Fibroblast of skin of scalp (primary cell): ENCODE results near the gene FBXO38. TPM values are rescaled to one million over a fixed set of nuclear protein-coding genes. Genes with fewer than 3 reads are reported as not detected.
A peak's percentile ranks its signal among the peaks of the same experiment; 100 is the strongest.

ENCODE experiments used
- DNase-seq: peaks from one replicate; pipeline ENCODE4 v3.0.0-alpha.2; 2013
- polyA plus RNA-seq, 2 experiments: library from polyadenylated mRNA; unstranded; fragments of 120-200 nt; gene quantifications; one replicate each; pipeline ENCODE4 v1.2.1, GENCODE V29; 2013; ENCODE audit not compliant: insufficient read length in 2 of 2

The FBXO38 gene
- 20.6 TPM for polyA plus RNA-seq (2013, experiment 1 of 2; ENCODE audit: insufficient read length)
- 23.4 TPM for polyA plus RNA-seq (2013, experiment 2 of 2; ENCODE audit: insufficient read length)

GRCh38 chr5:148383564-148384379 is at the start of gene FBXO38:
Gene FBXO38, plus strand, starts transcription at chr5:148383958. Its CDS starts 10,819 bp downstream, at chr5:148394777.
- DNase-seq, result peak; percentile 96

GRCh38 chr5:148335259-148335658 is 48.5 kb upstream of the FBXO38 start, which contains the start of gene SPINK9:
Gene SPINK9, plus strand, starts transcription at chr5:148335559. Its CDS starts 55 bp downstream, at chr5:148335614.
- DNase-seq, result no peak

- no peak for DNase-seq
These were observed 46.9 kb upstream of the FBXO38 start for GRCh38 chr5:148336704-148337435.

GRCh38 chr5:148342371-148343045 is 41.2 kb upstream of the FBXO38 start:
- DNase-seq, result no peak

GRCh38 chr5:148343046-148343407 is 40.7 kb upstream of the FBXO38 start:
- DNase-seq, result no peak

GRCh38 chr5:148343603-148344487 is 39.9 kb upstream of the FBXO38 start:
- DNase-seq, result no peak

GRCh38 chr5:148347706-148348105 is 36.1 kb upstream of the FBXO38 start:
- no peak for DNase-seq

GRCh38 chr5:148352696-148353095 is 31.1 kb upstream of the FBXO38 start:
- DNase-seq, result no peak

- no peak for DNase-seq
These were observed 30.1 kb upstream of the FBXO38 start for GRCh38 chr5:148353634-148354033.

GRCh38 chr5:148364343-148364742 is 19.4 kb upstream of the FBXO38 start:
- no peak for DNase-seq

GRCh38 chr5:148368299-148368698 is 15.5 kb upstream of the FBXO38 start:
- no peak for DNase-seq

- no peak for DNase-seq
These were observed 11.5 kb upstream of the FBXO38 start for GRCh38 chr5:148372166-148372725.

GRCh38 chr5:148372893-148373292 is 10.9 kb upstream of the FBXO38 start:
- peak; percentile 19 for DNase-seq

GRCh38 chr5:148374690-148375360 is 8.9 kb upstream of the FBXO38 start:
- peak; percentile 67 for DNase-seq

- DNase-seq, result no peak
These were observed 7.6 kb upstream of the FBXO38 start for GRCh38 chr5:148376198-148376597.

- DNase-seq, result no peak
These were observed 5.1 kb upstream of the FBXO38 start for GRCh38 chr5:148378670-148379069.

- no peak for DNase-seq
These were observed 4.4 kb upstream of the FBXO38 start for GRCh38 chr5:148379340-148379739.

GRCh38 chr5:148381906-148382305 is 1.9 kb upstream of the FBXO38 start:
- no peak for DNase-seq

GRCh38 chr5:148382961-148383360 is 797 bp upstream of the FBXO38 start:
- no peak for DNase-seq

- no peak for DNase-seq
These were observed 601 bp downstream of the FBXO38 start for GRCh38 chr5:148384380-148384737.

GRCh38 chr5:148385094-148385493 is 1.3 kb downstream of the FBXO38 start:
- DNase-seq, result no peak
